HEK293 (cell line): ENCODE data around the gene TMEM151B.

ENCODE experiments used
- CTCF ChIA-PET: fragments of 350-600 bp; formaldehyde crosslinking; extraction: SDS; loops from one replicate; lab custom pipeline; 2021; ENCODE audit warnings: antibody characterized with exemption; lab: Yijun Ruan, JAX
- POLR2A ChIA-PET: fragments of 300-600 bp; formaldehyde crosslinking; extraction: SDS; loops from one replicate; lab custom pipeline; 2020; ENCODE audit warnings: antibody characterized with exemption, inconsistent platforms; lab: Yijun Ruan, JAX
- H3K27ac ChIP-seq: fragments of 200-500 bp; sonication (Bioruptor generic); 2 replicates; pipeline ENCODE4 v1.5.1; 2014; ENCODE audit warnings: low read depth, low read length, control low read depth, inconsistent platforms; ENCODE audit errors: extremely low read depth
- H3K36me3 ChIP-seq, 2 experiments: fragments of 200-500 bp in 1 of 2; sonication (Bioruptor generic) in 1 of 2; 1 replicate in 1 of 2; 2 replicates in 1 of 2; pipeline ENCODE4 v1.5.1; 2014 to 2017; ENCODE audit warnings: inconsistent platforms in 2 of 2, low read length in 2 of 2; ENCODE audit not compliant: control insufficient read depth in 2 of 2, insufficient read depth in 1 of 2
- H3K4me1 ChIP-seq: fragments of 200-500 bp; sonication (Bioruptor generic); 2 replicates; pipeline ENCODE4 v1.5.1; 2014; ENCODE audit warnings: mild to moderate bottlenecking, low read length, inconsistent platforms; ENCODE audit not compliant: control insufficient read depth, insufficient read depth
- H3K4me3 ChIP-seq: 2 replicates; pipeline ENCODE4 v1.5.1; 2011; ENCODE audit warnings: low read depth, mild to moderate bottlenecking, control low read depth, low read length, moderate library complexity
- H3K9me3 ChIP-seq: fragments of 200-500 bp; sonication (Bioruptor generic); 2 replicates; pipeline ENCODE4 v1.5.1; 2014; ENCODE audit warnings: low read depth, low read length, inconsistent platforms; ENCODE audit not compliant: control insufficient read depth, insufficient read depth
- EGR2 ChIP-seq: fragments of 450-650 bp; formaldehyde crosslinking; IDR thresholded peaks from 2 replicates; pipeline ENCODE4 v1.5.1; 2016; ENCODE audit warnings: low read depth, missing biosample characterization, missing genetic modification characterization
- HOXC10 ChIP-seq: sonication (generic); formaldehyde crosslinking; IDR thresholded peaks from 2 replicates; pipeline ENCODE4 v1.8.1; 2023; ENCODE audit warnings: mild to moderate bottlenecking, missing genetic modification reagents
- HOXD13 ChIP-seq: sonication (generic); formaldehyde crosslinking; IDR thresholded peaks from 2 replicates; pipeline ENCODE4 v1.8.0; 2022; ENCODE audit warnings: missing genetic modification reagents, borderline replicate concordance
- KLF1 ChIP-seq: fragments of 450-650 bp; formaldehyde crosslinking; IDR thresholded peaks from 2 replicates; pipeline ENCODE4 v1.5.1; 2016; ENCODE audit warnings: missing biosample characterization, missing genetic modification characterization
- KLF10 ChIP-seq: fragments of 450-650 bp; IDR thresholded peaks from 2 replicates; pipeline ENCODE4 v1.5.1; 2018; ENCODE audit warnings: missing biosample characterization, mild to moderate bottlenecking, missing genetic modification characterization
- KLF17 ChIP-seq: fragments of 450-650 bp; formaldehyde crosslinking; IDR thresholded peaks from 2 replicates; pipeline ENCODE4 v1.5.1; 2016; ENCODE audit warnings: missing biosample characterization, missing genetic modification characterization
- KLF8 ChIP-seq: fragments of 450-650 bp; formaldehyde crosslinking; IDR thresholded peaks from 2 replicates; pipeline ENCODE4 v1.5.1; 2016; ENCODE audit warnings: missing biosample characterization, missing genetic modification characterization
- SCRT1 ChIP-seq: fragments of 450-650 bp; formaldehyde crosslinking; IDR thresholded peaks from 2 replicates; pipeline ENCODE4 v1.5.1; 2016; ENCODE audit warnings: missing biosample characterization, missing genetic modification characterization, borderline replicate concordance
- ZBTB20 ChIP-seq: fragments of 450-650 bp; formaldehyde crosslinking; IDR thresholded peaks from 2 replicates; pipeline ENCODE4 v1.5.1; 2016; ENCODE audit warnings: missing biosample characterization, missing genetic modification characterization
- ZBTB21 ChIP-seq: fragments of 450-650 bp; formaldehyde crosslinking; IDR thresholded peaks from 2 replicates; pipeline ENCODE4 v1.5.1; 2017; ENCODE audit warnings: missing biosample characterization, missing genetic modification characterization
- ZBTB48 ChIP-seq: fragments of 450-650 bp; formaldehyde crosslinking; IDR thresholded peaks from 2 replicates; pipeline ENCODE4 v1.5.1; 2016; ENCODE audit warnings: missing biosample characterization, missing genetic modification characterization
- ZEB2 ChIP-seq: fragments of 450-650 bp; formaldehyde crosslinking; IDR thresholded peaks from 2 replicates; pipeline ENCODE4 v1.5.1; 2016; ENCODE audit warnings: missing biosample characterization, missing genetic modification characterization
- ZFHX2 ChIP-seq: fragments of 450-650 bp; formaldehyde crosslinking; conservative IDR thresholded peaks from 2 replicates; pipeline ENCODE4 v1.5.1; 2016; ENCODE audit warnings: missing biosample characterization, missing genetic modification characterization
- ZNF121 ChIP-seq: fragments of 450-650 bp; formaldehyde crosslinking; IDR thresholded peaks from 2 replicates; pipeline ENCODE4 v1.5.1; 2016; ENCODE audit warnings: missing biosample characterization, missing genetic modification characterization
- ZNF133 ChIP-seq: fragments of 450-650 bp; formaldehyde crosslinking; IDR thresholded peaks from 2 replicates; pipeline ENCODE4 v1.5.1; 2016; ENCODE audit warnings: missing biosample characterization, missing genetic modification characterization
- ZNF23 ChIP-seq: fragments of 450-650 bp; formaldehyde crosslinking; IDR thresholded peaks from 2 replicates; pipeline ENCODE4 v1.5.1; 2016; ENCODE audit warnings: missing biosample characterization, missing genetic modification characterization, borderline replicate concordance
- ZNF24 ChIP-seq: fragments of 450-650 bp; formaldehyde crosslinking; IDR thresholded peaks from 2 replicates; pipeline ENCODE4 v1.5.1; 2016; ENCODE audit warnings: missing biosample characterization, missing genetic modification characterization
- ZNF335 ChIP-seq: fragments of 450-650 bp; formaldehyde crosslinking; conservative IDR thresholded peaks from 2 replicates; pipeline ENCODE4 v1.5.1; 2016; ENCODE audit warnings: missing biosample characterization, missing genetic modification characterization
- ZNF366 ChIP-seq: fragments of 450-650 bp; formaldehyde crosslinking; conservative IDR thresholded peaks from 2 replicates; pipeline ENCODE4 v1.5.1; 2016; ENCODE audit warnings: missing biosample characterization, missing genetic modification characterization
- ZNF391 ChIP-seq: fragments of 450-650 bp; formaldehyde crosslinking; IDR thresholded peaks from 2 replicates; pipeline ENCODE4 v1.5.1; 2016; ENCODE audit warnings: low read depth, missing biosample characterization, missing genetic modification characterization, borderline replicate concordance
- ZNF510 ChIP-seq: fragments of 450-650 bp; formaldehyde crosslinking; IDR thresholded peaks from 2 replicates; pipeline ENCODE4 v1.5.1; 2018; ENCODE audit warnings: mild to moderate bottlenecking, missing genetic modification characterization, missing biosample characterization; ENCODE audit not compliant: insufficient replicate concordance
- ZNF658 ChIP-seq: fragments of 450-650 bp; formaldehyde crosslinking; IDR thresholded peaks from 2 replicates; pipeline ENCODE4; 2016; ENCODE audit warnings: missing biosample characterization, missing genetic modification characterization
- ZNF677 ChIP-seq: fragments of 450-650 bp; IDR thresholded peaks from 2 replicates; pipeline ENCODE4 v1.5.0; 2018; ENCODE audit warnings: missing biosample characterization, mild to moderate bottlenecking, missing genetic modification characterization, moderate library complexity
- ZNF830 ChIP-seq: fragments of 450-650 bp; IDR thresholded peaks from 2 replicates; pipeline ENCODE4 v1.5.0; 2018; ENCODE audit warnings: missing biosample characterization, missing genetic modification characterization, low read depth, mild to moderate bottlenecking, moderate library complexity
- ZSCAN23 ChIP-seq: fragments of 450-650 bp; formaldehyde crosslinking; IDR thresholded peaks from 2 replicates; pipeline ENCODE4 v1.5.1; 2016; ENCODE audit warnings: missing biosample characterization, missing genetic modification characterization
- TF ChIP-seq, protein P1 (sequence below): fragments of 450-650 bp; formaldehyde crosslinking; IDR thresholded peaks from 2 replicates; pipeline ENCODE4 v1.5.1; 2016; ENCODE audit warnings: missing biosample characterization, missing genetic modification characterization

TMEM151B gene

DNA sequence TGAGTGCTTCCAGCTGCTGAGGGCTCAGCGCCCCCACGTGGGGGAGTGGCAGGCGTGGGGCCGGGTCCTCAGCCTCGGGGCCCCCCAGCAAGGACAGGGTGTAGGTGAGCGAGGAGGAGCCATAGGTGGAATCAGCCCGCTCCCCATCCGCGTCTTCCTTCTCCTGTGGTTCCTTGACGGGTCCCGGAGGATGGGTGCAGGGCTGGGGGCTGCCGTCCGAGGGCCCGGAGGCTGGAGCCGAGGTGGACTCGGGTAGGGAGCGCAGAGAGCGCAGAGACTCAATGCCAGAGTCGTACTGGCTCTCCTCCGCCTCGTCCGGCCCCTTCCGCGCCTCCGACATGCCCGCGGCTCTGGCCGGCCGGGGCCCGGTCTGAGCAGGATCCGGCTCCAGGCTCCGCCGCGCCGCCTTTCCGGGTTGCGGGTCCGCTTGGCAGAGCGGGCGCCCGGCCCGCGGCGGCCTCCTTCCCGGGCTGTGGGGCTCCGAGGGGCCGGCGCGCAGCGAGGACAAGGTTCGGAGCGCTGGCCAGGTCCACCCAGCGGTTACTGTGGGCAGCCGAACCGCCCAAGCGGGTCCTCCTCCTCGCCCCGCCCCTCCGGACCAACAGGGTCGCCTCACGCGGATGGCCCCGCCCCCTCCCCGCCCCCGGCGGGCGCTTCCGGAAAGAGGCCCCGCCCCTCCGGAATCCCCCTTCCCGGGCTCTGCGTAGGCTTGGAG, 5.1 kb upstream of the TMEM151B start, which contains the start of gene NFKBIE (continued):
- TF ChIP-seq KLF10 (tag by site-specific recombination), result peak; percentile 81

GRCh38 chr6:44265722-44266233, 4.5 kb upstream of the TMEM151B start:
- H3K27ac ChIP-seq, result no peak overlapping the region
- H3K9me3 ChIP-seq, result no peaks in the 10 kb centered on the region
- peaks cover 4% of the 10 kb centered on the region; the same call in 1 of the 2 replicates for H3K4me1 ChIP-seq
- no peak overlapping the region for H3K4me3 ChIP-seq
- ChIA-PET CTCF (interaction anchor here (0.6 to 7.2 kb wide), 9 partner anchors 9 to 1850 kb away, joined by 3 to 208 read pairs (median 56); partner anchors contain the start of genes AARS2, SLC35B2 and SPATS1), POLR2A (interaction anchor here (2.2 kb wide), 1 partner anchor 19 kb away, joined by 15 read pairs; the partner anchor contains the start of gene HSP90AB1)
- peaks cover 0 to 10% of the 10 kb centered on the region in 2 experiments; a peak in 1 of 3 replicates for H3K36me3 ChIP-seq
- TF ChIP-seq ZNF121 (peak; percentile 94), ZNF658 (tag by site-specific recombination) (no peak), ZFHX2 (tag by site-specific recombination) (peak; percentile 46; the same call in 1 of the 2 replicates), ZBTB48 (tag by site-specific recombination) (no peak), EGR2 (tag by site-specific recombination) (peak; percentile 42; the same call in 1 of the 2 replicates), ZBTB20 (tag by site-specific recombination) (peak; percentile 98), KLF1 (tag by site-specific recombination) (no peak), ZBTB21 (0 out of 2 replicates have a peak, but pooled peaks have one; percentile 25), KLF8 (no peak), HOXD13 (no peak), HOXC10 (CRISPR knock-in tag) (no peak), ZNF24 (tag by site-specific recombination) (peak; percentile 100), ZEB2 (no peak), ZNF391 (tag by site-specific recombination) (no peak), ZNF677 (no peak), ZNF510 (tag by site-specific recombination) (no peak), ZNF335 (tag by site-specific recombination) (0 out of 2 replicates have a peak, but pooled peaks have one; percentile 6), ZNF133 (tag by site-specific recombination) (no peak), ZNF366 (tag by site-specific recombination) (peak; percentile 96), SCRT1 (no peak), ZSCAN23 (tag by site-specific recombination) (0 out of 2 replicates have a peak, but pooled peaks have one; percentile 56), ZNF830 (tag by site-specific recombination) (no peak), KLF17 (tag by site-specific recombination) (0 out of 2 replicates have a peak, but pooled peaks have one; percentile 5), ZNF23 (tag by site-specific recombination) (no peak)
- TF ChIP-seq, protein P1, sequence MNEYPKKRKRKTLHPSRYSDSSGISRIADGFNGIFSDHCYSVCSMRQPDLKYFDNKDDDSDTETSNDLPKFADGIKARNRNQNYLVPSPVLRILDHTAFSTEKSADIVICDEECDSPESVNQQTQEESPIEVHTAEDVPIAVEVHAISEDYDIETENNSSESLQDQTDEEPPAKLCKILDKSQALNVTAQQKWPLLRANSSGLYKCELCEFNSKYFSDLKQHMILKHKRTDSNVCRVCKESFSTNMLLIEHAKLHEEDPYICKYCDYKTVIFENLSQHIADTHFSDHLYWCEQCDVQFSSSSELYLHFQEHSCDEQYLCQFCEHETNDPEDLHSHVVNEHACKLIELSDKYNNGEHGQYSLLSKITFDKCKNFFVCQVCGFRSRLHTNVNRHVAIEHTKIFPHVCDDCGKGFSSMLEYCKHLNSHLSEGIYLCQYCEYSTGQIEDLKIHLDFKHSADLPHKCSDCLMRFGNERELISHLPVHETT, result no peak
